HepG2 (cell line): ENCODE data around the gene INPP5E. TPM values are rescaled to one million over a fixed set of nuclear protein-coding genes. Genes with fewer than 3 reads are reported as not detected.

Experiments used
- KAT2B ChIP-seq: fragments of 150-350 bp; IDR thresholded peaks from 2 replicates; pipeline ENCODE4 v1.6.1; 2014; ENCODE audit warnings: low read depth, low read length, borderline replicate concordance
- NBN ChIP-seq: fragments of 450-650 bp; conservative IDR thresholded peaks from 2 replicates; pipeline ENCODE4 v1.6.1; 2017
- NR2C2 ChIP-seq: sonication (generic); formaldehyde crosslinking; IDR thresholded peaks from 2 replicates; pipeline ENCODE4 v1.4.0; 2020; ENCODE audit warnings: missing genetic modification reagents, mild to moderate bottlenecking, moderate library complexity, borderline replicate concordance
- NRL ChIP-seq: sonication (generic); formaldehyde crosslinking; IDR thresholded peaks from 2 replicates; pipeline ENCODE4 v1.5.0; 2020; ENCODE audit warnings: missing genetic modification reagents, mild to moderate bottlenecking, moderate library complexity, borderline replicate concordance
- PHF8 ChIP-seq: sonication (generic); formaldehyde crosslinking; IDR thresholded peaks from 2 replicates; pipeline ENCODE4 v1.5.0; 2020; ENCODE audit warnings: missing genetic modification reagents
- ZNF264 ChIP-seq: sonication (generic); formaldehyde crosslinking; IDR thresholded peaks from 2 replicates; pipeline ENCODE4 v1.4.0; 2020; ENCODE audit warnings: missing genetic modification reagents
- ZNF670 ChIP-seq: sonication (generic); formaldehyde crosslinking; IDR thresholded peaks from 2 replicates; pipeline ENCODE4 v1.8.0; 2022; ENCODE audit warnings: mild to moderate bottlenecking, missing genetic modification reagents, borderline replicate concordance
- ZNF782 ChIP-seq: sonication (generic); formaldehyde crosslinking; IDR thresholded peaks from 2 replicates; pipeline ENCODE4 v1.4.0; 2020; ENCODE audit warnings: missing genetic modification reagents, mild to moderate bottlenecking, borderline replicate concordance
- polyA plus RNA-seq, 8 experiments: library from polyadenylated mRNA; depleted of rRNA in 3 of 8; stranded (reverse) in 7 of 8; unstranded in 1 of 8; fragments of >200 nt; fragmentation: Illumina TruSeq in 4 of 8; extraction: Trizol in 4 of 8; gene quantifications; 2 replicates each; pipeline versions ENCODE4 v1.2.1 to v1.2.3, GENCODE V29; 2011 to 2016; ENCODE audit warnings: low read depth in 4 of 8, missing spikeins in 1 of 8, mixed read lengths in 1 of 8; ENCODE audit not compliant: insufficient read depth in 1 of 8
- total RNA-seq, 5 experiments: library from RNA; depleted of rRNA; stranded (reverse); fragments of >200 nt; fragmentation: Illumina TruSeq; extraction: Trizol; gene quantifications; 2 replicates each; pipeline ENCODE4 v1.2.3, GENCODE V29; 2016; ENCODE audit warnings: low read depth in 1 of 5
- TF ChIP-seq, protein P1 (sequence below): sonication (generic); formaldehyde crosslinking; IDR thresholded peaks from 2 replicates; pipeline ENCODE4 v1.4.0; 2020; ENCODE audit warnings: missing genetic modification reagents
- TF ChIP-seq, protein P2 (sequence below): sonication (generic); formaldehyde crosslinking; IDR thresholded peaks from 2 replicates; pipeline ENCODE4; 2020; ENCODE audit warnings: missing genetic modification reagents, mild to moderate bottlenecking, borderline replicate concordance
- TF ChIP-seq, protein P3 (sequence below): sonication (generic); formaldehyde crosslinking; IDR thresholded peaks from 2 replicates; pipeline ENCODE4 v1.4.0; 2020; ENCODE audit warnings: mild to moderate bottlenecking, missing genetic modification reagents

Gene INPP5E
- total and polyA plus RNA-seq, 2 of the 13 experiments (the other 11 are each of a cell fraction or from before 2014, with no cell fraction given), result 5.5 TPM

DNA sequence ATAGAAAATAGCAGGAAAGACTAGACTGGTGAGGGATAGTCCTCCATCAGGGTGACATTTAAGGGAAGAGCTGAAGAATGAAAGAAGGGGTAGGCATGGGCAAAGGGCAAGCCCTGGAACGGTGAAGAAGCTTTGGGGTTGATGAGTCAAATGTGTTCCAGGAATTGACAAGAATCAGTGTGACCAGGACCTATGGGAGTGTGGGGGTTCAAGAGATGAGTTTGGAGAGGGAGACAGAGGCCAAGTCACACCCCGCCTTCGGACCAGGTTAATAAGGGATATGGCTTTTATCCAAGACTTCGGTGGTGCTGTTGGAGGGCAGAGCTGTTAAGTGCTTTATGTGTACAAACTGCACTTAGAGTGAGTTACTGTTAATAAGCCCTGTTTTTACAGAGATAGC is 28.3 kb downstream of the INPP5E start (continued):
- TF ChIP-seq, protein P1, sequence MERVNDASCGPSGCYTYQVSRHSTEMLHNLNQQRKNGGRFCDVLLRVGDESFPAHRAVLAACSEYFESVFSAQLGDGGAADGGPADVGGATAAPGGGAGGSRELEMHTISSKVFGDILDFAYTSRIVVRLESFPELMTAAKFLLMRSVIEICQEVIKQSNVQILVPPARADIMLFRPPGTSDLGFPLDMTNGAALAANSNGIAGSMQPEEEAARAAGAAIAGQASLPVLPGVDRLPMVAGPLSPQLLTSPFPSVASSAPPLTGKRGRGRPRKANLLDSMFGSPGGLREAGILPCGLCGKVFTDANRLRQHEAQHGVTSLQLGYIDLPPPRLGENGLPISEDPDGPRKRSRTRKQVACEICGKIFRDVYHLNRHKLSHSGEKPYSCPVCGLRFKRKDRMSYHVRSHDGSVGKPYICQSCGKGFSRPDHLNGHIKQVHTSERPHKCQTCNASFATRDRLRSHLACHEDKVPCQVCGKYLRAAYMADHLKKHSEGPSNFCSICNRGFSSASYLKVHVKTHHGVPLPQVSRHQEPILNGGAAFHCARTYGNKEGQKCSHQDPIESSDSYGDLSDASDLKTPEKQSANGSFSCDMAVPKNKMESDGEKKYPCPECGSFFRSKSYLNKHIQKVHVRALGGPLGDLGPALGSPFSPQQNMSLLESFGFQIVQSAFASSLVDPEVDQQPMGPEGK, result no peak
- TF ChIP-seq NBN, result no peak
- no peak for TF ChIP-seq ZNF670 (CRISPR knock-in tag)
- TF ChIP-seq KAT2B, result no peak
- no peak for TF ChIP-seq PHF8 (CRISPR knock-in tag)
- TF ChIP-seq NRL (CRISPR knock-in tag), result no peak
- TF ChIP-seq ZNF264 (CRISPR knock-in tag), result no peak
- TF ChIP-seq NR2C2 (CRISPR knock-in tag), result no peak
- no peak for TF ChIP-seq ZNF782 (CRISPR knock-in tag)
- TF ChIP-seq, protein P2, sequence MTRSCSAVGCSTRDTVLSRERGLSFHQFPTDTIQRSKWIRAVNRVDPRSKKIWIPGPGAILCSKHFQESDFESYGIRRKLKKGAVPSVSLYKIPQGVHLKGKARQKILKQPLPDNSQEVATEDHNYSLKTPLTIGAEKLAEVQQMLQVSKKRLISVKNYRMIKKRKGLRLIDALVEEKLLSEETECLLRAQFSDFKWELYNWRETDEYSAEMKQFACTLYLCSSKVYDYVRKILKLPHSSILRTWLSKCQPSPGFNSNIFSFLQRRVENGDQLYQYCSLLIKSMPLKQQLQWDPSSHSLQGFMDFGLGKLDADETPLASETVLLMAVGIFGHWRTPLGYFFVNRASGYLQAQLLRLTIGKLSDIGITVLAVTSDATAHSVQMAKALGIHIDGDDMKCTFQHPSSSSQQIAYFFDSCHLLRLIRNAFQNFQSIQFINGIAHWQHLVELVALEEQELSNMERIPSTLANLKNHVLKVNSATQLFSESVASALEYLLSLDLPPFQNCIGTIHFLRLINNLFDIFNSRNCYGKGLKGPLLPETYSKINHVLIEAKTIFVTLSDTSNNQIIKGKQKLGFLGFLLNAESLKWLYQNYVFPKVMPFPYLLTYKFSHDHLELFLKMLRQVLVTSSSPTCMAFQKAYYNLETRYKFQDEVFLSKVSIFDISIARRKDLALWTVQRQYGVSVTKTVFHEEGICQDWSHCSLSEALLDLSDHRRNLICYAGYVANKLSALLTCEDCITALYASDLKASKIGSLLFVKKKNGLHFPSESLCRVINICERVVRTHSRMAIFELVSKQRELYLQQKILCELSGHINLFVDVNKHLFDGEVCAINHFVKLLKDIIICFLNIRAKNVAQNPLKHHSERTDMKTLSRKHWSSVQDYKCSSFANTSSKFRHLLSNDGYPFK (CRISPR knock-in tag), result no peak
- TF ChIP-seq, protein P3, sequence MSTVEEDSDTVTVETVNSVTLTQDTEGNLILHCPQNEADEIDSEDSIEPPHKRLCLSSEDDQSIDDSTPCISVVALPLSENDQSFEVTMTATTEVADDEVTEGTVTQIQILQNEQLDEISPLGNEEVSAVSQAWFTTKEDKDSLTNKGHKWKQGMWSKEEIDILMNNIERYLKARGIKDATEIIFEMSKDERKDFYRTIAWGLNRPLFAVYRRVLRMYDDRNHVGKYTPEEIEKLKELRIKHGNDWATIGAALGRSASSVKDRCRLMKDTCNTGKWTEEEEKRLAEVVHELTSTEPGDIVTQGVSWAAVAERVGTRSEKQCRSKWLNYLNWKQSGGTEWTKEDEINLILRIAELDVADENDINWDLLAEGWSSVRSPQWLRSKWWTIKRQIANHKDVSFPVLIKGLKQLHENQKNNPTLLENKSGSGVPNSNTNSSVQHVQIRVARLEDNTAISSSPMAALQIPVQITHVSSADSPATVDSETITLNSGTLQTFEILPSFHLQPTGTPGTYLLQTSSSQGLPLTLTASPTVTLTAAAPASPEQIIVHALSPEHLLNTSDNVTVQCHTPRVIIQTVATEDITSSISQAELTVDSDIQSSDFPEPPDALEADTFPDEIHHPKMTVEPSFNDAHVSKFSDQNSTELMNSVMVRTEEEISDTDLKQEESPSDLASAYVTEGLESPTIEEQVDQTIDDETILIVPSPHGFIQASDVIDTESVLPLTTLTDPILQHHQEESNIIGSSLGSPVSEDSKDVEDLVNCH (CRISPR knock-in tag), result no peak
